LoVo (cell line): Measurements from ENCODE around the gene SERP2.
"Not testable (repeated sequence)": the region's sequence is repeated elsewhere in the genome, so short reads cannot be mapped to it uniquely, and the experiment has no call there.

Source experiments
- DNase-seq: peaks from one replicate; pipeline ENCODE4 v3.0.0-alpha.2; 2016; ENCODE audit warnings: low spot score

SERP2 gene

DNA sequence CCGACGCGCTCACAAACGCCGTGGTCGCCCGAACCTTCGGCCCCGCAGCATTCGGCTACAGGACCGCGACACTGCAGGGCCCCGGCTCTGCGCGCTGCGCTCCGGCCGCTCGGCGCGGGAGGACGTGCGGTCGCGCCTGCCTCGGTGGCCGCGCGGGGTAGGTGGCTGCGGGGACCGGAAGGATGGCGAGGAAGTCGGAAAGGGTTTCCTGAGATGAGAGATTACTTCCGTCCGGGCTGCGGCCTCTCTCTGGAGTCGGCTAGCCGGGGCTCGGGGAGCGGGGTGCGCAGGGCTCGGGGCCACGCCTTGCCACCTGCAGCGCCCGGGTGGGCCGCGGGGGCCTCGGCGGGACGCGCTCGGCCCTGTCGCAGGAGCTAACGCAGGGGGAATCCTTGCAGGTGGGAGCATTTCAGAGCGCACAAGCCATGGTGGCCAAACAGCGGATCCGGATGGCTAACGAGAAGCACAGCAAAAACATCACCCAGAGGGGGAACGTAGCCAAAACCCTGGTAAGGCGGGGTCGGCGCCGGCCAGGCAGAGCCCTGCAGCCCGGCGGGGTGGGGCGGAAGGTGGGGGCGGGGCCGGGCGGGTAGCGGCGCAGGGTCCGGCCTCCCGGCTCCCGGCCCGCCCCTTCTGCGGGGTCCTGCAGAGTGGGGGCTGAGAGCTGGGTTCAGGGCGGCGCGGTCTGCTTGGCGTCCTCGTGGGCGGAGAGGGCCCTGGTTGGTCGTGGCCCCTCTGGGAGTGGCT lies at the start of gene SERP2:
SERP2 (plus strand) TSS at position 224 of the 747 bp plus-strand sequence; CDS start at position 426, 202 bp downstream.
- DNase-seq, result no peak

- no peak for DNase-seq
Measured at GRCh38 chr13:44326961-44327360, 46.7 kb upstream of the SERP2 start.

- DNase-seq, result not testable (repeated sequence)
Measured at GRCh38 chr13:44329041-44329440, 44.6 kb upstream of the SERP2 start.

- DNase-seq, result no peak
Measured at GRCh38 chr13:44329909-44330545, 43.6 kb upstream of the SERP2 start.

GRCh38 chr13:44331446-44331845 lies 42.2 kb upstream of the SERP2 start:
- DNase-seq, result no peak

DNA sequence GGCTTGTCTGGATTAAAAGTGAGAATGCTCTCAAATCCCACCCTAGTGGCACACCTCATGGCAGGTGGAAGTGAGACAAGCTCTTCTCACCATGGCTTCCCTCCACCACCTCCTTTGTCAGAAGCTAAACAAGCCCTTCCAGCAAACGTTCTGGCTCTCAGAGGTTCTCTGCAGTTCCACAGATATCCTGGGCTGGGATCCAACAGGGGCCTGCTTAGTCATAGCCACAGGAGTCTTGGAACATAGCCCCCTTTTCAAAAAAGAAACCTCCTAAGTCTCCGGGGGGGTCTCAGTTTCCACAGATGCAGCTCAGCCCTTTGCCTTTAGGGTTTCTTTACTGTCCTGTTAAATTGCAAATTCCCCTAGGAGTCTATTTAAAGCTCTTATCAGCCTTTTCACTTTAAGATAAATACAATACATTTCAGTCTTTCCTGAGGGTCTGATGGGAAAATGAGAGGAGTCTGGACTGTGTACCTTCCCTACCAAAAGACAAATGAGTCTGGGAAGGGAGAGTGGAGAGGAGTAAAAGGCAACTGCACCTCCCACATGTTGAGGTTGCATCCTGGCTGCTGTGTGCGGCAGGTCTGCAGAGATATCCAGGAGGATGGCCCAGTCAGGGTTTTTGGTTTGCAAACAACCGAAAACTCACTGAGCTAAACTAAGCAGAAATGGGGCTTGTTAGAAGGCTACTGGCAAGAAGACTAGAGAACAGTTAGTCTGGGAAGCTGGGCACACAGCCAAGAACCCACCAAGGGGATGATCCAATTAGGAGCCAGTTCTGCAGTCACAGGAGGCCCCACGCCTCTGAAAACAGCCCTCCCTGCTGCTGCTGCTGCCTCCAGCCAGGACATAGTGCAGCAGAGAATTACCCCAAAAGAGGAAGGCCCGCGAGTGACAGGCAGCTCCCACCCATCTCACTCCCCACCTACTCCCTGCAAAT lies 41.4 kb upstream of the SERP2 start:
- DNase-seq, result no peak

- DNase-seq, result no peak
Measured at GRCh38 chr13:44333950-44334655, 39.5 kb upstream of the SERP2 start.

- no peak for DNase-seq
Measured at GRCh38 chr13:44334751-44335150, 38.9 kb upstream of the SERP2 start.

DNA sequence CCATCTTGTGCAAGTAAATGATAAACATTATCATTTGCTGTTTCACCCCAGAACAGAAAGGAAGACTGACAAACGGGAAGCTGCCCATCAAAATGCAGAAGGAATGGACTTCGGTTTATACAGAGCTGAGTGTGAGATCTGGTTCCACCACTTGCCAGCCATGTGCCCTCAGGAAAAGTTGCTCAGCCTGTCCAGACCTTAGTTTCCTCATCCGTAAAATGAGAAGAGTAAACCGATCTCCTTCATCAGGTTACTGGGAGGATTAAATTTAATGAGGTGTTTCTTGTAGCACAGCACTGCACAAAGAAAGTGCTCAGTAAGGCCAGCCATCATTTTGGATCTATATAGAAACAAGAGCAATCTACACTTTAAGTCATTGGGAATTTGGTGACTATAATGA lies 36.7 kb upstream of the SERP2 start:
- no peak for DNase-seq

- no peak for DNase-seq
Measured at GRCh38 chr13:44337581-44337980, 36.0 kb upstream of the SERP2 start.

- no peak for DNase-seq
Measured at GRCh38 chr13:44340508-44340907, 33.1 kb upstream of the SERP2 start.

- no peak for DNase-seq
Measured at GRCh38 chr13:44342741-44343140, 30.9 kb upstream of the SERP2 start.

DNA sequence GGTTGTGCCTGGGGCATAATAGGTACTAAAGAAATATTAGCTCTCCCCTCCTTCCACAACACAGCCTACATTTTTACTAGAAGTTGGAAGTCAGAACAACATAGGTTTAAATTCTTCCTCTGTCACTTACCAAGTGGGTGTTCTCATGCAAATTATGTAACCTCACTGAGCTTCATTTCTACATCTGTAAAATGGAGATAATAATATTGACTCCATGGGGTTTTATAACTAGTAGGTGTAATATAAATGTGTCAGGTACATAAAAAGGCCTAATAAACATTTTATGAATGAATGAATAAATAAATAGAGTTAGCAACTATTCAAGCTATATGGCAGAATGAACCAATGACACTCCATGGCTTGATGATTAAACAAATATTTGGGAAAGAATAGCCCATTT lies 27.1 kb upstream of the SERP2 start:
- no peak for DNase-seq

DNA sequence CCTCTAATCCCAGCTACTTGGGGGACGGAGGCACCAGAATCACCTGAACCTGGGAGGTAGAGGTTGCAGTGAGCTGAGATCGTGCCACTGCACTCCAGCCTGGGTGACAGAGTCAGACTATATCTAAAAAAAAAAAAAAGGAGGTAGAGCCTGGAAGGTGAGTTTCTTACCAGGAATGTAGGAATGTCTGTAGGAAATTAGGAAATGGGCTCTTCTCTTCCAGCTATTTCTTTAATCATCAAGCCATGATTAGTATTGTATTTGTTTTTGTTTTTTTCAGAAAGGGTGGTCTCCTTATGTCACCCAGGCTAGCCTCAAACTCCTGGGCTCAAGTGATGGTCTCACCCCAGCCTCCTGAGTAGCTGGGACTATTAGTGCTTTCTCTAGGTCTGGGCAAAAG lies 26.3 kb upstream of the SERP2 start:
- DNase-seq, result no peak

DNA sequence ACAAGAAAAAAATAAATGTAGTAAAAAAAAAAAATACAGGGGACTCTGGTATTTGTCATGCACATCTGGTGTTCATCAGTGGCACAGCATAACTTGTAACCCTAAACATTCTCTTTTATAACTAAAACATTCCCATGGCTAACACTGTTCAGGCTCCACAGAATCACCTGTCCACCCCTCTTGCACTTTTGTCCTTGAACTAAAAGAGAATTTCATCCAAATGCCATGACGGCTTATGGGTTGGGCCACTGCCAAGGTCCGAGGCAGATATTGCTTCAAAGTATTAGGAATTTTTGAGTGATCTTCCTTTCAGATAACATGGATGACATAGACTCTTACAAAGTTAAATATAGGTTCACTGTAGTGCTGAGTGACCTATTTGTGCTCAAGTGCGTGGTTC lies 25.7 kb upstream of the SERP2 start:
- no peak for DNase-seq

GRCh38 chr13:44350775-44351504 lies 22.7 kb upstream of the SERP2 start:
- DNase-seq, result no peak

DNA sequence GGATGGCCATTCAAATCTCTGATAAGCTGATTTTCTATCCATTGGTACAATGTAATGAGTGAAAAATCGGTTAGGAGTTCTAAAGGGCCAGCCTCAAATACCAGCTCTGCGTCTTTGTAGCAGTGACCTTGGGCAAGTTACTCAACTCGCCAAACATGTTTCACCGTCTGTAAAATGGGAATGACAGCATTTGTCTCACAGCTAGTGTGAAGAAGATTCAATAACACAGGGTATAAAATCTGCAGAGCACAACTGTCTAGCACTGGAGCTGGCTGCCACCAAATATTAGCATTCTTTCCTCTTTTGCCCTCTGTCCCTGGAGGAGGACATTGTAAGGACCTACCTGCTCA lies 22.1 kb upstream of the SERP2 start:
- no peak for DNase-seq

- DNase-seq, result no peak
Measured at GRCh38 chr13:44352202-44352601, 21.4 kb upstream of the SERP2 start.

DNA sequence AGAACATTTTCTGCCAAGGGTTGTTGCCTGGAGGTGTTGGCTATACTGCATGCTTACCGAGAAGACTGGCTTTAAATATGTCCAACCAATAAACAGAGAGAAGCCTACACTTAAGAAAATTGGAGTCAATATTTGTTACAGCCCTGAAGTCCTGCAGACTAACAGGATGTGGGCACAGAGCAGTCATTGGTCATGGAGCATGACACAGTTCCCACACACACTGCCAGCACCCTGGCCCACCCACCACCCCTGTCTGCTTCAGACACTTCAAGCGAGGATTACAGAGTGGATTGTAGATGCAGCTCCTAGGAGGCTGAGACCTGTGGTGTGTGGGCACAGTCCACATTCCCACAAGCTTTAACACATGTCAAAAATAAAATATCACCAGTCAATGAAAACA lies 21.0 kb upstream of the SERP2 start:
- no peak for DNase-seq

DNA sequence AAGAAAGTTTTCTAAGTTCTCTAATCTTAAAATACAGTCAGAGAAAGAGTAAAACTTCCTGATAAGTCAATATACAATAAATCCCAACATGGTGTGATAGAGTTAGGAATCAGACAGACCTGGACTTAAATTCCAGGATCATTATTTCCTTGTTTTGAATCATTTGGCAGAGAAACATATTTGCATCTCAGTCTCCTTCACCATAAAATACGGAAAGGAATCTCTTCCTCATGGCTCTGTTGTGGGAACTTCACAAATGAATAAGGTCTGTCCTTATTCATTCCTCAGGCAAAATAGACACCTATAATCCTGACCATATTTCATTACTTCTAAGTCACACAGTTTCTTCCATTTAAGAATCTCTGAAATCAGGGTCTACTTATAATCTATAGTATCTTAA lies 19.3 kb upstream of the SERP2 start:
- DNase-seq, result no peak

- DNase-seq, result no peak
Measured at GRCh38 chr13:44354884-44355283, 18.7 kb upstream of the SERP2 start.

GRCh38 chr13:44355621-44356020 lies 18.0 kb upstream of the SERP2 start:
- no peak for DNase-seq
